ENCODE measurements around the gene TECPR2. TPM values are rescaled to one million over a fixed set of nuclear protein-coding genes. Genes with fewer than 3 reads are reported as not detected.
A peak's percentile ranks its signal among the peaks of the same experiment; 100 is the strongest.

The TECPR2 gene
- total and polyA plus RNA-seq, 2 of the 13 experiments (the other 11 are each of a cell fraction or from before 2014, with no cell fraction given) = 3.5 to 5.7 TPM

GRCh38 chr14:102321456-102322422, 41.0 kb upstream of the TECPR2 start (continued):
- TF ChIP-seq KDM2A (CRISPR knock-in tag; IDR thresholded peaks at IDR 0.05; ENCODE audit: borderline replicate concordance, low read depth) (no peak), IRF2 (CRISPR knock-in tag; IDR thresholded peaks at IDR 0.05) (no peak), THAP8 (CRISPR knock-in tag; IDR thresholded peaks at IDR 0.05; ENCODE audit: borderline replicate concordance) (no peak), KAT2B (IDR thresholded peaks at IDR 0.05; ENCODE audit: borderline replicate concordance, low read depth, low read length) (no peak), ZNF713 (CRISPR knock-in tag; IDR thresholded peaks at IDR 0.05) (no peak), ZNF317 (CRISPR knock-in tag; IDR thresholded peaks at IDR 0.05) (0 out of 2 replicates have a peak, but pooled peaks have one; percentile 12), ZNF761 (CRISPR knock-in tag; conservative IDR thresholded peaks at IDR 0.05) (no peak), FOXK2 (IDR thresholded peaks at IDR 0.05) (no peak), TCF12 (IDR thresholded peaks at IDR 0.05) (no peak), TCF12 (CRISPR knock-in tag; IDR thresholded peaks at IDR 0.05) (no peak), GZF1 (CRISPR knock-in tag; IDR thresholded peaks at IDR 0.05) (no peak), ZNF350 (CRISPR knock-in tag; IDR thresholded peaks at IDR 0.05; ENCODE audit: borderline replicate concordance, low read depth) (0 out of 2 replicates have a peak, but pooled peaks have one; percentile 19), RAD21 (CRISPR knock-in tag; IDR thresholded peaks at IDR 0.05) (no peak), NFATC3 (CRISPR knock-in tag; IDR thresholded peaks at IDR 0.05) (no peak), NR2F2 (IDR thresholded peaks at IDR 0.05; ENCODE audit: borderline replicate concordance, low read depth) (no peak), KLF16 (CRISPR knock-in tag; IDR thresholded peaks at IDR 0.05) (no peak), MLLT10 (CRISPR knock-in tag; IDR thresholded peaks at IDR 0.05) (no peak), RFXANK (CRISPR knock-in tag; IDR thresholded peaks at IDR 0.05) (no peak), RARA (CRISPR knock-in tag; IDR thresholded peaks at IDR 0.05) (peak; percentile 59; the same call in 1 of the 2 replicates), ZNF280D (CRISPR knock-in tag; IDR thresholded peaks at IDR 0.05) (no peak), ZNF879 (CRISPR knock-in tag; IDR thresholded peaks at IDR 0.05) (no peak), ZBTB8A (CRISPR knock-in tag; IDR thresholded peaks at IDR 0.05; ENCODE audit: borderline replicate concordance, low read depth) (no peak), ZNF841 (CRISPR knock-in tag; IDR thresholded peaks at IDR 0.05; ENCODE audit: borderline replicate concordance) (no peak), SIN3A (IDR thresholded peaks at IDR 0.05; ENCODE audit: borderline replicate concordance, low read depth, low read length) (peak; percentile 11; the same call in 1 of the 2 replicates), ZEB1 (IDR thresholded peaks at IDR 0.05; ENCODE audit: insufficient replicate concordance, low read depth) (peak; percentile 22), ZNF251 (CRISPR knock-in tag; IDR thresholded peaks at IDR 0.05) (no peak), RNF2 (conservative IDR thresholded peaks at IDR 0.05; ENCODE audit: low read depth) (no peak)
